HepG2 (cell line): Measurements from ENCODE around the gene CASKIN1. TPM values are rescaled to one million over a fixed set of nuclear protein-coding genes. Genes with fewer than 3 reads are reported as not detected.
A peak's percentile ranks its signal among the peaks of the same experiment; 100 is the strongest.

Experiments
- BRD4 ChIP-seq: sonication (generic); formaldehyde crosslinking; IDR thresholded peaks from 2 replicates; pipeline ENCODE4 v1.4.0; 2020; ENCODE audit warnings: missing genetic modification reagents
- CREM ChIP-seq, 2 experiments: sonication (generic) in 1 of 2; formaldehyde crosslinking in 1 of 2; IDR thresholded peaks; 2 replicates each; pipeline versions ENCODE4 v1.4.0 to v1.6.1; 2016 to 2020; ENCODE audit warnings: antibody characterized with exemption in 1 of 2, mild to moderate bottlenecking in 1 of 2, missing genetic modification reagents in 1 of 2
- ETV6 ChIP-seq: sonication (generic); formaldehyde crosslinking; conservative IDR thresholded peaks from 2 replicates; pipeline ENCODE4 v1.4.0; 2020; ENCODE audit warnings: missing genetic modification reagents
- IKZF1 ChIP-seq: fragments of 450-650 bp; IDR thresholded peaks from 2 replicates; pipeline ENCODE4 v1.7.1; 2016
- KLF12 ChIP-seq: sonication (generic); formaldehyde crosslinking; IDR thresholded peaks from 2 replicates; pipeline ENCODE4 v1.4.0; 2020; ENCODE audit warnings: missing genetic modification reagents, borderline replicate concordance
- MBNL3 ChIP-seq: fragments of 250-450 bp; sonication (Bioruptor Pico); conservative IDR thresholded peaks from 2 replicates; pipeline ENCODE4 v1.8.0; 2022; ENCODE audit warnings: mild to moderate bottlenecking, inconsistent platforms
- POGZ ChIP-seq: sonication (generic); formaldehyde crosslinking; IDR thresholded peaks from 2 replicates; pipeline ENCODE4 v1.4.0; 2020; ENCODE audit warnings: mild to moderate bottlenecking, missing genetic modification reagents
- RCOR2 ChIP-seq: IDR thresholded peaks from 2 replicates; pipeline ENCODE4 v1.6.1; 2016; ENCODE audit warnings: missing biosample characterization, missing genetic modification reagents
- SETDB1 ChIP-seq: sonication (generic); formaldehyde crosslinking; IDR thresholded peaks from 2 replicates; pipeline ENCODE4 v1.5.1; 2020; ENCODE audit warnings: missing genetic modification reagents, mild to moderate bottlenecking, borderline replicate concordance
- SP5 ChIP-seq: IDR thresholded peaks from 2 replicates; pipeline ENCODE4 v1.6.1; 2016; ENCODE audit warnings: low read depth, borderline replicate concordance
- SRSF9 ChIP-seq: fragments of 200-400 bp; formaldehyde crosslinking; IDR thresholded peaks from 2 replicates; pipeline ENCODE4 v1.6.1; 2018; ENCODE audit warnings: borderline replicate concordance, mild to moderate bottlenecking, low read depth, low read length; ENCODE audit not compliant: insufficient read depth, poor library complexity, severe bottlenecking
- ZFP36L2 ChIP-seq: sonication (generic); formaldehyde crosslinking; IDR thresholded peaks from 2 replicates; pipeline ENCODE4 v1.4.0; 2020; ENCODE audit warnings: missing genetic modification reagents
- ZKSCAN1 ChIP-seq: fragments of 150-350 bp; IDR thresholded peaks from 2 replicates; pipeline ENCODE4 v1.6.1; 2014; ENCODE audit warnings: low read length
- ZNF343 ChIP-seq: sonication (generic); formaldehyde crosslinking; IDR thresholded peaks from 2 replicates; pipeline ENCODE4 v1.4.0; 2020; ENCODE audit warnings: mild to moderate bottlenecking, missing genetic modification reagents
- ZNF382 ChIP-seq: sonication (generic); formaldehyde crosslinking; IDR thresholded peaks from 2 replicates; pipeline ENCODE4 v1.5.0; 2020; ENCODE audit warnings: missing genetic modification reagents, mild to moderate bottlenecking, borderline replicate concordance
- ZNF496 ChIP-seq: sonication (generic); formaldehyde crosslinking; IDR thresholded peaks from 2 replicates; pipeline ENCODE4 v1.8.1; 2023; ENCODE audit warnings: mild to moderate bottlenecking, moderate library complexity, missing genetic modification reagents; ENCODE audit not compliant: insufficient replicate concordance
- ZNF616 ChIP-seq: sonication (generic); formaldehyde crosslinking; IDR thresholded peaks from 2 replicates; pipeline ENCODE4 v1.5.0; 2020; ENCODE audit warnings: low read depth, mild to moderate bottlenecking, missing genetic modification reagents
- ZNF644 ChIP-seq: IDR thresholded peaks from 2 replicates; pipeline ENCODE4 v1.6.1; 2016; ENCODE audit warnings: low read depth
- ZNF776 ChIP-seq: sonication (generic); formaldehyde crosslinking; IDR thresholded peaks from 2 replicates; pipeline ENCODE4 v1.4.0; 2020; ENCODE audit warnings: mild to moderate bottlenecking, missing genetic modification reagents
- ZNF781 ChIP-seq: sonication (generic); formaldehyde crosslinking; IDR thresholded peaks from 2 replicates; pipeline ENCODE4 v1.5.1; 2020; ENCODE audit warnings: borderline replicate concordance, mild to moderate bottlenecking, missing genetic modification reagents; ENCODE audit errors: not compliant biosample characterization
- polyA plus RNA-seq, 8 experiments: library from polyadenylated mRNA; depleted of rRNA in 3 of 8; stranded (reverse) in 7 of 8; unstranded in 1 of 8; fragments of >200 nt; fragmentation: Illumina TruSeq in 4 of 8; extraction: Trizol in 4 of 8; gene quantifications; 2 replicates each; pipeline versions ENCODE4 v1.2.1 to v1.2.3, GENCODE V29; 2011 to 2016; ENCODE audit warnings: low read depth in 4 of 8, missing spikeins in 1 of 8, mixed read lengths in 1 of 8; ENCODE audit not compliant: insufficient read depth in 1 of 8
- total RNA-seq, 5 experiments: library from RNA; depleted of rRNA; stranded (reverse); fragments of >200 nt; fragmentation: Illumina TruSeq; extraction: Trizol; gene quantifications; 2 replicates each; pipeline ENCODE4 v1.2.3, GENCODE V29; 2016; ENCODE audit warnings: low read depth in 1 of 5
- TF ChIP-seq, protein P1 (sequence below): sonication (generic); formaldehyde crosslinking; IDR thresholded peaks from 2 replicates; pipeline ENCODE4 v1.4.0; 2020; ENCODE audit warnings: mild to moderate bottlenecking, missing genetic modification reagents
- TF ChIP-seq, protein P2 (sequence below): sonication (generic); formaldehyde crosslinking; IDR thresholded peaks from 2 replicates; pipeline ENCODE4 v1.8.0; 2022; ENCODE audit warnings: mild to moderate bottlenecking, missing genetic modification reagents, borderline replicate concordance
- TF ChIP-seq, protein P3 (sequence below): IDR thresholded peaks from 2 replicates; pipeline ENCODE4 v1.6.1; 2012; ENCODE audit warnings: inconsistent platforms
- TF ChIP-seq, protein P4 (sequence below): sonication (generic); formaldehyde crosslinking; IDR thresholded peaks from 2 replicates; pipeline ENCODE4 v1.4.0; 2020; ENCODE audit warnings: mild to moderate bottlenecking, missing genetic modification reagents
- TF ChIP-seq, protein P5 (sequence below): sonication (generic); formaldehyde crosslinking; IDR thresholded peaks from 2 replicates; pipeline ENCODE4 v1.8.0; 2022; ENCODE audit warnings: missing genetic modification reagents, mild to moderate bottlenecking, borderline replicate concordance
- TF ChIP-seq, protein P6 (sequence below): IDR thresholded peaks from 2 replicates; pipeline ENCODE4 v1.6.1; 2016; ENCODE audit warnings: mild to moderate bottlenecking

CASKIN1 gene
- total and polyA plus RNA-seq, 2 of the 13 experiments (the other 11 are each of a cell fraction or from before 2014, with no cell fraction given) = 1.2 to 2.2 TPM

DNA sequence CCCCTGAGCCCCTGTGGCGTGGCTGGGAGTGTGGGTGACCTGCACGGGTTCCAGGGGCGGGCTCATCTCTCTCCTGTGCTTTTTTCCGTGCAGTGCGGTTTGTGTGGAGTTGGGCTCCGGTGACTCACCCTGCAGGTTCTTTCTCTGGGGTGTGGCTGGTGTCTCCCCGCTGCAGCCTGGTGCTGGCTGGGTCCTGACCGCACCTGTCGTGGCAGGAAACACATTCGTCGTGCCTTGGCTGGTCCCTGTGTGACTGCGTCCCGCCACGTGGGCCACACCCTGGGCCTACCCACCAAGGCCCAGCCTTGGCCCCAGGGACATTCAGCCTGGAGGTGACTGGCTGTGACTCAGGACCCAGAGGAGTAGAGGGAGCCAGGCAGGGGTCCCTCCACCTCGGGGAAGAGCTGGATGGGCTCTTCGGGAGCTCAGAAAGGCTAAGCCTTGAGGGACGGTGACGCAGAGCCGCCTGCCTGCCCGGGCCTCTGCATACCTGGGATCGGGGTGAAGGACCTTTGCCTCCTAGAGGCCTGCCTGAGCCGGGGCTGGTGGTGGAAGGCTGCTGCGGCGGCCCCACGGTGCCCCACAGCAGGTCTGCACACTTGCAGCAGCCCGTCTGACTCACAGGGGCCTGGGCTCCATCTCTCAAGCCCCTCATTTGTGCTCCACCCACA, 33.1 kb downstream of the CASKIN1 start (continued):
- TF ChIP-seq CREM (IDR thresholded peaks at IDR 0.05) (peak; percentile 17; the same call in 1 of the 2 replicates), CREM (CRISPR knock-in tag; IDR thresholded peaks at IDR 0.05) (no peak), SETDB1 (CRISPR knock-in tag) (no peak), IKZF1 (no peak), ZNF343 (CRISPR knock-in tag) (no peak), ZNF616 (CRISPR knock-in tag) (no peak), KLF12 (CRISPR knock-in tag) (peak; percentile 13; the same call in 1 of the 2 replicates), ZNF644 (CRISPR knock-in tag) (no peak), ETV6 (CRISPR knock-in tag) (no peak), ZNF781 (CRISPR knock-in tag) (peak; percentile 34), ZNF382 (CRISPR knock-in tag) (no peak), RCOR2 (no peak), ZNF776 (CRISPR knock-in tag) (no peak), SP5 (CRISPR knock-in tag) (no peak), MBNL3 (CRISPR knock-in tag) (no peak), BRD4 (CRISPR knock-in tag) (no peak), SRSF9 (no peak), ZKSCAN1 (no peak), ZNF496 (CRISPR knock-in tag) (no peak), ZFP36L2 (CRISPR knock-in tag) (no peak), POGZ (CRISPR knock-in tag) (no peak)
- TF ChIP-seq, protein P1, sequence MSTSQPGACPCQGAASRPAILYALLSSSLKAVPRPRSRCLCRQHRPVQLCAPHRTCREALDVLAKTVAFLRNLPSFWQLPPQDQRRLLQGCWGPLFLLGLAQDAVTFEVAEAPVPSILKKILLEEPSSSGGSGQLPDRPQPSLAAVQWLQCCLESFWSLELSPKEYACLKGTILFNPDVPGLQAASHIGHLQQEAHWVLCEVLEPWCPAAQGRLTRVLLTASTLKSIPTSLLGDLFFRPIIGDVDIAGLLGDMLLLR (CRISPR knock-in tag) = peak; percentile 59; the same call in 1 of the 2 replicates
- TF ChIP-seq, protein P2, sequence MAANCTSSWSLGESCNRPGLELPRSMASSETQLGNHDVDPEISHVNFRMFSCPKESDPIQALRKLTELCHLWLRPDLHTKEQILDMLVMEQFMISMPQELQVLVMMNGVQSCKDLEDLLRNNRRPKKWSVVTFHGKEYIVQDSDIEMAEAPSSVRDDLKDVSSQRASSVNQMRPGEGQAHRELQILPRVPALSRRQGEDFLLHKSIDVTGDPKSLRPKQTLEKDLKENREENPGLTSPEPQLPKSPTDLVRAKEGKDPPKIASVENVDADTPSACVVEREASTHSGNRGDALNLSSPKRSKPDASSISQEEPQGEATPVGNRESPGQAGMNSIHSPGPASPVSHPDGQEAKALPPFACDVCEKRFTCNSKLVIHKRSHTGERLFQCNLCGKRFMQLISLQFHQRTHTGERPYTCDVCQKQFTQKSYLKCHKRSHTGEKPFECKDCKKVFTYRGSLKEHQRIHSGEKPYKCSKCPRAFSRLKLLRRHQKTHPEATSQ = 0 out of 2 replicates have a peak, but pooled peaks have one; percentile 25
- TF ChIP-seq, protein P3, sequence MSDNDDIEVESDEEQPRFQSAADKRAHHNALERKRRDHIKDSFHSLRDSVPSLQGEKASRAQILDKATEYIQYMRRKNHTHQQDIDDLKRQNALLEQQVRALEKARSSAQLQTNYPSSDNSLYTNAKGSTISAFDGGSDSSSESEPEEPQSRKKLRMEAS = peak; percentile 75; the same call in 1 of the 2 replicates
- TF ChIP-seq, protein P4, sequence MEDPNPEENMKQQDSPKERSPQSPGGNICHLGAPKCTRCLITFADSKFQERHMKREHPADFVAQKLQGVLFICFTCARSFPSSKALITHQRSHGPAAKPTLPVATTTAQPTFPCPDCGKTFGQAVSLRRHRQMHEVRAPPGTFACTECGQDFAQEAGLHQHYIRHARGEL (CRISPR knock-in tag) = no peak
- TF ChIP-seq, protein P5, sequence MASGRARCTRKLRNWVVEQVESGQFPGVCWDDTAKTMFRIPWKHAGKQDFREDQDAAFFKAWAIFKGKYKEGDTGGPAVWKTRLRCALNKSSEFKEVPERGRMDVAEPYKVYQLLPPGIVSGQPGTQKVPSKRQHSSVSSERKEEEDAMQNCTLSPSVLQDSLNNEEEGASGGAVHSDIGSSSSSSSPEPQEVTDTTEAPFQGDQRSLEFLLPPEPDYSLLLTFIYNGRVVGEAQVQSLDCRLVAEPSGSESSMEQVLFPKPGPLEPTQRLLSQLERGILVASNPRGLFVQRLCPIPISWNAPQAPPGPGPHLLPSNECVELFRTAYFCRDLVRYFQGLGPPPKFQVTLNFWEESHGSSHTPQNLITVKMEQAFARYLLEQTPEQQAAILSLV (CRISPR knock-in tag) = no peak; the same call in 1 of the 2 replicates
- TF ChIP-seq, protein P6, sequence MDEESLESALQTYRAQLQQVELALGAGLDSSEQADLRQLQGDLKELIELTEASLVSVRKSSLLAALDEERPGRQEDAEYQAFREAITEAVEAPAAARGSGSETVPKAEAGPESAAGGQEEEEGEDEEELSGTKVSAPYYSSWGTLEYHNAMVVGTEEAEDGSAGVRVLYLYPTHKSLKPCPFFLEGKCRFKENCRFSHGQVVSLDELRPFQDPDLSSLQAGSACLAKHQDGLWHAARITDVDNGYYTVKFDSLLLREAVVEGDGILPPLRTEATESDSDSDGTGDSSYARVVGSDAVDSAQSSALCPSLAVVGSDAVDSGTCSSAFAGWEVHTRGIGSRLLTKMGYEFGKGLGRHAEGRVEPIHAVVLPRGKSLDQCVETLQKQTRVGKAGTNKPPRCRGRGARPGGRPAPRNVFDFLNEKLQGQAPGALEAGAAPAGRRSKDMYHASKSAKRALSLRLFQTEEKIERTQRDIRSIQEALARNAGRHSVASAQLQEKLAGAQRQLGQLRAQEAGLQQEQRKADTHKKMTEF (CRISPR knock-in tag) = no peak
